Measurements from ENCODE around the gene FSTL4.

GRCh38 chr5:133277744-133278143 lies 334.6 kb downstream of the FSTL4 start:
- TF ChIP-seq CTCF (conservative IDR thresholded peaks at IDR 0.05) (no peak), EZH2 (IDR thresholded peaks at IDR 0.05; ENCODE audit: low read depth) (no peak)
